Stomach (tissue), 9 donors: ENCODE data around the gene ADGRF4. TPM values are rescaled to one million over a fixed set of nuclear protein-coding genes. Genes with fewer than 3 reads are reported as not detected.
"Not testable (repeated sequence)": the region's sequence is repeated elsewhere in the genome, so short reads cannot be mapped to it uniquely, and the experiment has no call there.

Source experiments
- DNase-seq, 2 donors: peaks; one replicate each; pipeline versions ENCODE4 v3.0.0 to v3.0.0-alpha.2; 2013 to 2019
- H3K27ac ChIP-seq, 5 donors: fragments of 200-600 bp in 4 of 5; sonication (generic) in 4 of 5; one replicate each; pipeline ENCODE4 v1.5.1; 2013 to 2019; ENCODE audit warnings: mild to moderate bottlenecking in 1 of 5, moderate library complexity in 1 of 5
- H3K27me3 ChIP-seq, 3 donors: fragments of 200-600 bp; sonication (generic); one replicate each; pipeline ENCODE4 v1.5.1; 2017 to 2019; ENCODE audit warnings: mixed run types in 1 of 3
- H3K36me3 ChIP-seq, 4 donors: fragments of 200-600 bp; sonication (generic); 1 replicate in 3 of 4; 2 replicates in 1 of 4; pipeline ENCODE4 v1.5.1; 2016 to 2019
- H3K4me1 ChIP-seq, 4 donors: fragments of 200-600 bp; sonication (generic); one replicate each; pipeline ENCODE4 v1.5.1; 2016 to 2019
- H3K4me3 ChIP-seq, 4 donors: fragments of 200-600 bp; sonication (generic) in 3 of 4; one replicate each; pipeline ENCODE4 v1.5.1; 2016 to 2019; ENCODE audit warnings: mild to moderate bottlenecking in 1 of 4
- H3K9me3 ChIP-seq, 4 donors: fragments of 200-600 bp; sonication (generic); one replicate each; pipeline ENCODE4 v1.5.1; 2016 to 2019
- CTCF ChIP-seq, 7 experiments: fragments of 450-650 bp in 4 of 7; fragments of 200-600 bp in 3 of 7; sonication (generic) in 3 of 7; IDR thresholded peaks; one replicate each; pipeline ENCODE4 v1.5.1; 2016 to 2019; ENCODE audit warnings: antibody characterized with exemption in 7 of 7, control low read depth in 2 of 7, mild to moderate bottlenecking in 1 of 7
- EP300 ChIP-seq: sonication (generic); formaldehyde crosslinking; IDR thresholded peaks from one replicate; pipeline ENCODE4 v1.6.1; 2017; ENCODE audit warnings: antibody characterized with exemption
- POLR2A ChIP-seq, 4 donors: fragments of 450-650 bp; IDR thresholded peaks; one replicate each; pipeline ENCODE4 v1.6.1; 2016; ENCODE audit warnings: antibody characterized with exemption in 4 of 4, control low read depth in 2 of 4, mild to moderate bottlenecking in 1 of 4, moderate library complexity in 1 of 4
- POLR2AphosphoS5 ChIP-seq, 3 donors: sonication (generic); formaldehyde crosslinking; IDR thresholded peaks; one replicate each; pipeline ENCODE4 v1.6.1; 2016; ENCODE audit warnings: antibody characterized with exemption in 3 of 3
- WGBS, 5 donors: extraction: QIAGEN DNeasy Blood & Tissue Kit in 3 of 5; methylation state at CpG; one replicate each; pipeline versions ENCODE4 v1.1.5 to v1.1.7; 2013 to 2018; 5-methylcytosine and 5-hydroxymethylcytosine counted together
- intact Hi-C: fragments of 100-400 bp; cut with DNase I; formaldehyde crosslinking; loops from one replicate; pipeline ENCODE4 v1.15.1; 2023; ENCODE audit warnings: low total_unique reads
- polyA plus RNA-seq, 3 donors: library from polyadenylated mRNA; stranded (reverse); fragments of 200-250 nt; gene quantifications; one replicate each; pipeline ENCODE4 v1.2.3, GENCODE V29; 2013
- total RNA-seq, 5 donors: library from RNA; depleted of rRNA; stranded (reverse); fragments of >200 nt; gene quantifications; one replicate each; pipeline versions ENCODE4 v1.1.0 to v1.2.3, GENCODE V29; 2014 to 2016
- donor health status: healthy with polysubstance abuse.
- donor health status: Bipolar disorder and iron deficiency.
- donor health status: healthy.

ADGRF4 gene
- total and polyA plus RNA-seq, 8 donors = 6.5 TPM; not detected in 7

- Histone ChIP-seq H3K27me3 (no peaks in the 10 kb centered on the region), H3K27ac (no peak overlapping the region), H3K9me3 (no peaks in the 10 kb centered on the region), H3K4me1 (no peaks in the 10 kb centered on the region), H3K4me3 (no peak overlapping the region), H3K36me3 (no peaks in the 10 kb centered on the region)
- DNase-seq = no peak
- WGBS, 5 donors = 69 to 93% (median 85%) methylated on average over 2 of the region's 2 CpGs
- TF ChIP-seq EP300 (no peak), POLR2A (IDR thresholded peaks at IDR 0.05) (no peak), CTCF (IDR thresholded peaks at IDR 0.05) (no peak), POLR2AphosphoS5 (IDR thresholded peaks at IDR 0.05) (no peak)
- intact Hi-C loops = no loop called here
Observed at GRCh38 chr6:47737406-47737805, 39.0 kb downstream of the ADGRF4 start.

GRCh38 chr6:47740714-47741113, 42.3 kb downstream of the ADGRF4 start:
- Histone ChIP-seq H3K4me3 (no peak overlapping the region), H3K9me3 (no peaks in the 10 kb centered on the region), H3K27me3 (no peaks in the 10 kb centered on the region), H3K4me1 (no peaks in the 10 kb centered on the region), H3K36me3 (no peaks in the 10 kb centered on the region), H3K27ac (no peak overlapping the region)
- 25 to 58% (median 53%) methylated on average over 1 of the region's 1 CpG for WGBS, 5 donors
- TF ChIP-seq POLR2A (IDR thresholded peaks at IDR 0.05) (no peak), EP300 (no peak), CTCF (IDR thresholded peaks at IDR 0.05) (no peak)
- no peak for DNase-seq
- intact Hi-C loops = no loop called here

- Histone ChIP-seq H3K36me3 (no peaks in the 10 kb centered on the region), H3K27me3 (no peaks in the 10 kb centered on the region), H3K9me3 (no peaks in the 10 kb centered on the region), H3K27ac (peak overlapping the region in 1 of 5 donors; percentile 20), H3K4me1 (no peaks in the 10 kb centered on the region), H3K4me3 (no peak overlapping the region)
- TF ChIP-seq POLR2A (IDR thresholded peaks at IDR 0.05) (no peak), CTCF (IDR thresholded peaks at IDR 0.05) (no peak), POLR2AphosphoS5 (IDR thresholded peaks at IDR 0.05) (no peak), EP300 (no peak)
- 42 to 68% (median 62%) methylated on average over 2 of the region's 2 CpGs for WGBS, 5 donors
- intact Hi-C loops = no loop called here
- DNase-seq = peak in 1 of 2 donors; percentile 10
Observed at GRCh38 chr6:47741807-47742206, 43.4 kb downstream of the ADGRF4 start.

- H3K27me3 ChIP-seq = no peaks in the 10 kb centered on the region
Observed at GRCh38 chr6:47743744-47744143, 45.4 kb downstream of the ADGRF4 start.

GRCh38 chr6:47745269-47745668, 46.9 kb downstream of the ADGRF4 start:
- intact Hi-C loops, H3K9me3 ChIP-seq, H3K27ac ChIP-seq, H3K4me1 ChIP-seq, DNase-seq, H3K4me3 ChIP-seq, H3K27me3 ChIP-seq, H3K36me3 ChIP-seq: not testable (repeated sequence)
- 93 to 99% (median 98%) methylated on average over 3 of the region's 3 CpGs for WGBS, 5 donors

More at GRCh38 chr6:47743744-47744143, 45.4 kb downstream of the ADGRF4 start:
- H3K4me1 ChIP-seq = no peaks in the 10 kb centered on the region
- intact Hi-C loops = no loop called here
- DNase-seq = no peak
- H3K36me3 ChIP-seq = no peaks in the 10 kb centered on the region
- TF ChIP-seq EP300 = no peak
- TF ChIP-seq POLR2A (IDR thresholded peaks at IDR 0.05) = no peak
- TF ChIP-seq CTCF (IDR thresholded peaks at IDR 0.05) = no peak
- TF ChIP-seq POLR2AphosphoS5 (IDR thresholded peaks at IDR 0.05) = no peak
- H3K27ac ChIP-seq = no peak overlapping the region
- H3K4me3 ChIP-seq = no peak overlapping the region
- no peaks in the 10 kb centered on the region for H3K9me3 ChIP-seq
